K562 (cell line): ENCODE measurements around the gene P2RY11. TPM values are rescaled to one million over a fixed set of nuclear protein-coding genes. Genes with fewer than 3 reads are reported as not detected.

Experiments used
- CEBPB ChIP-seq: fragments of 450-650 bp; IDR thresholded peaks from 2 replicates; pipeline ENCODE4 v1.6.1; 2016; ENCODE audit warnings: missing genetic modification characterization, missing compliant biosample characterization
- EP300 ChIP-seq: IDR thresholded peaks from 2 replicates; pipeline ENCODE4 v1.6.1; 2012; ENCODE audit warnings: low read length, improper control_type of control experiment
- MAFF ChIP-seq: IDR thresholded peaks from 2 replicates; pipeline ENCODE4 v1.6.1; 2012; ENCODE audit warnings: low read length, improper control_type of control experiment
- MEF2A ChIP-seq: IDR thresholded peaks from 2 replicates; pipeline ENCODE4 v1.6.1; 2011; ENCODE audit warnings: low read depth, mild to moderate bottlenecking, low read length, moderate library complexity; ENCODE audit not compliant: control insufficient read depth
- RBM34 ChIP-seq: fragments of 200-400 bp; formaldehyde crosslinking; IDR thresholded peaks from 2 replicates; pipeline ENCODE4 v1.6.1; 2018; ENCODE audit warnings: low read length, borderline replicate concordance; ENCODE audit not compliant: insufficient read depth
- SMAD3 ChIP-seq: fragments of 450-650 bp; formaldehyde crosslinking; conservative IDR thresholded peaks from 2 replicates; pipeline ENCODE4 v1.4.0; 2020; ENCODE audit warnings: mild to moderate bottlenecking
- TEAD4 ChIP-seq, 2 experiments: sonication (generic) in 1 of 2; formaldehyde crosslinking in 1 of 2; IDR thresholded peaks; 2 replicates each; pipeline versions ENCODE4 v1.6.1 to v1.8.0; 2012 to 2022; ENCODE audit warnings: borderline replicate concordance in 1 of 2, inconsistent platforms in 1 of 2, low read length in 1 of 2, mild to moderate bottlenecking in 1 of 2, missing genetic modification reagents in 1 of 2
- TRIM24 ChIP-seq, 2 experiments: fragments of 450-650 bp; IDR thresholded peaks; 2 replicates each; pipeline ENCODE4 v1.6.1; 2016
- ZNF224 ChIP-seq: sonication (generic); formaldehyde crosslinking; IDR thresholded peaks from 2 replicates; pipeline ENCODE4 v1.8.0; 2022; ENCODE audit warnings: mild to moderate bottlenecking, missing genetic modification reagents
- polyA plus RNA-seq, 8 experiments: library from polyadenylated mRNA; depleted of rRNA in 4 of 8; stranded (reverse) in 5 of 8; unstranded in 3 of 8; fragments of >200 nt; fragmentation: Nextera tagmentation in 2 of 8; fragmentation: Illumina TruSeq in 1 of 8; extraction: Ambion mirVana in 2 of 8; extraction: Trizol in 1 of 8; gene quantifications; 2 replicates each; pipeline versions ENCODE4 v1.2.1 to v1.2.3, GENCODE V29; 2011 to 2014; ENCODE audit warnings: inconsistent platforms in 1 of 8, missing spikeins in 1 of 8
- total RNA-seq, 7 experiments: library from RNA; depleted of rRNA in 6 of 7; stranded (reverse); fragments of >200 nt in 6 of 7; fragmentation: Illumina TruSeq in 2 of 7; extraction: Trizol in 2 of 7; gene quantifications; 2 replicates each; pipeline versions ENCODE4 v1.2.1 to v1.2.3, GENCODE V29; 2011 to 2021; ENCODE audit warnings: low replicate concordance in 1 of 7
- TF ChIP-seq, protein P1 (sequence below): fragments of 450-650 bp; IDR thresholded peaks from 2 replicates; pipeline ENCODE4 v1.6.1; 2016; ENCODE audit warnings: mild to moderate bottlenecking, moderate library complexity
- TF ChIP-seq, protein P2 (sequence below): sonication (generic); formaldehyde crosslinking; IDR thresholded peaks from 2 replicates; pipeline ENCODE4 v1.8.1; 2022; ENCODE audit warnings: missing genetic modification reagents
- TF ChIP-seq, protein P3 (sequence below): fragments of 450-650 bp; IDR thresholded peaks from 2 replicates; pipeline ENCODE4 v1.6.1; 2017; ENCODE audit warnings: mild to moderate bottlenecking, moderate library complexity
- TF ChIP-seq, protein P4 (sequence below): sonication (generic); formaldehyde crosslinking; IDR thresholded peaks from 2 replicates; pipeline ENCODE4 v1.8.0; 2022; ENCODE audit warnings: mild to moderate bottlenecking, missing genetic modification reagents

The P2RY11 gene
- total and polyA plus RNA-seq, 9 of the 15 experiments (the other 6 are each of a cell fraction or from before 2014, with no cell fraction given): 0.03 to 10.1 (median 1.5) TPM

DNA sequence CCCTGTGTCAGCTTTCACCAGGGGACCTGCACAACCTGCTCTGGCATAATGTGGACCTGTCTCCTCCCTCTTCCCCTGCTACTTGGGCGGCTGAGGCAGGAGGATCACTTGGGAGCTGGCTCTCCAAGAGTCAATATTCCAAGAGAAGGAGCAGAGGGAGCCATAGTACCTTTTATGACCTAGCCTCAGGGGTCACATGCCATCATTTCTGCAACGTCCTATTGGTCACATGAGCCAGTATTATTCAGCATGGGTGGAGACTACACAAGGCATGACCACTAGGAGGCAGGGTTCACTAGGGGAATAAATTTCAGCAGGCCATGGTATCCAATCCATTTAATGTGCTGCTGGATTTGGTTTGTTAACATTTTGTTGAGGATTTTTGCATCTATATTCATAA lies 37.3 kb upstream of the P2RY11 start (continued):
- TF ChIP-seq, protein P1, sequence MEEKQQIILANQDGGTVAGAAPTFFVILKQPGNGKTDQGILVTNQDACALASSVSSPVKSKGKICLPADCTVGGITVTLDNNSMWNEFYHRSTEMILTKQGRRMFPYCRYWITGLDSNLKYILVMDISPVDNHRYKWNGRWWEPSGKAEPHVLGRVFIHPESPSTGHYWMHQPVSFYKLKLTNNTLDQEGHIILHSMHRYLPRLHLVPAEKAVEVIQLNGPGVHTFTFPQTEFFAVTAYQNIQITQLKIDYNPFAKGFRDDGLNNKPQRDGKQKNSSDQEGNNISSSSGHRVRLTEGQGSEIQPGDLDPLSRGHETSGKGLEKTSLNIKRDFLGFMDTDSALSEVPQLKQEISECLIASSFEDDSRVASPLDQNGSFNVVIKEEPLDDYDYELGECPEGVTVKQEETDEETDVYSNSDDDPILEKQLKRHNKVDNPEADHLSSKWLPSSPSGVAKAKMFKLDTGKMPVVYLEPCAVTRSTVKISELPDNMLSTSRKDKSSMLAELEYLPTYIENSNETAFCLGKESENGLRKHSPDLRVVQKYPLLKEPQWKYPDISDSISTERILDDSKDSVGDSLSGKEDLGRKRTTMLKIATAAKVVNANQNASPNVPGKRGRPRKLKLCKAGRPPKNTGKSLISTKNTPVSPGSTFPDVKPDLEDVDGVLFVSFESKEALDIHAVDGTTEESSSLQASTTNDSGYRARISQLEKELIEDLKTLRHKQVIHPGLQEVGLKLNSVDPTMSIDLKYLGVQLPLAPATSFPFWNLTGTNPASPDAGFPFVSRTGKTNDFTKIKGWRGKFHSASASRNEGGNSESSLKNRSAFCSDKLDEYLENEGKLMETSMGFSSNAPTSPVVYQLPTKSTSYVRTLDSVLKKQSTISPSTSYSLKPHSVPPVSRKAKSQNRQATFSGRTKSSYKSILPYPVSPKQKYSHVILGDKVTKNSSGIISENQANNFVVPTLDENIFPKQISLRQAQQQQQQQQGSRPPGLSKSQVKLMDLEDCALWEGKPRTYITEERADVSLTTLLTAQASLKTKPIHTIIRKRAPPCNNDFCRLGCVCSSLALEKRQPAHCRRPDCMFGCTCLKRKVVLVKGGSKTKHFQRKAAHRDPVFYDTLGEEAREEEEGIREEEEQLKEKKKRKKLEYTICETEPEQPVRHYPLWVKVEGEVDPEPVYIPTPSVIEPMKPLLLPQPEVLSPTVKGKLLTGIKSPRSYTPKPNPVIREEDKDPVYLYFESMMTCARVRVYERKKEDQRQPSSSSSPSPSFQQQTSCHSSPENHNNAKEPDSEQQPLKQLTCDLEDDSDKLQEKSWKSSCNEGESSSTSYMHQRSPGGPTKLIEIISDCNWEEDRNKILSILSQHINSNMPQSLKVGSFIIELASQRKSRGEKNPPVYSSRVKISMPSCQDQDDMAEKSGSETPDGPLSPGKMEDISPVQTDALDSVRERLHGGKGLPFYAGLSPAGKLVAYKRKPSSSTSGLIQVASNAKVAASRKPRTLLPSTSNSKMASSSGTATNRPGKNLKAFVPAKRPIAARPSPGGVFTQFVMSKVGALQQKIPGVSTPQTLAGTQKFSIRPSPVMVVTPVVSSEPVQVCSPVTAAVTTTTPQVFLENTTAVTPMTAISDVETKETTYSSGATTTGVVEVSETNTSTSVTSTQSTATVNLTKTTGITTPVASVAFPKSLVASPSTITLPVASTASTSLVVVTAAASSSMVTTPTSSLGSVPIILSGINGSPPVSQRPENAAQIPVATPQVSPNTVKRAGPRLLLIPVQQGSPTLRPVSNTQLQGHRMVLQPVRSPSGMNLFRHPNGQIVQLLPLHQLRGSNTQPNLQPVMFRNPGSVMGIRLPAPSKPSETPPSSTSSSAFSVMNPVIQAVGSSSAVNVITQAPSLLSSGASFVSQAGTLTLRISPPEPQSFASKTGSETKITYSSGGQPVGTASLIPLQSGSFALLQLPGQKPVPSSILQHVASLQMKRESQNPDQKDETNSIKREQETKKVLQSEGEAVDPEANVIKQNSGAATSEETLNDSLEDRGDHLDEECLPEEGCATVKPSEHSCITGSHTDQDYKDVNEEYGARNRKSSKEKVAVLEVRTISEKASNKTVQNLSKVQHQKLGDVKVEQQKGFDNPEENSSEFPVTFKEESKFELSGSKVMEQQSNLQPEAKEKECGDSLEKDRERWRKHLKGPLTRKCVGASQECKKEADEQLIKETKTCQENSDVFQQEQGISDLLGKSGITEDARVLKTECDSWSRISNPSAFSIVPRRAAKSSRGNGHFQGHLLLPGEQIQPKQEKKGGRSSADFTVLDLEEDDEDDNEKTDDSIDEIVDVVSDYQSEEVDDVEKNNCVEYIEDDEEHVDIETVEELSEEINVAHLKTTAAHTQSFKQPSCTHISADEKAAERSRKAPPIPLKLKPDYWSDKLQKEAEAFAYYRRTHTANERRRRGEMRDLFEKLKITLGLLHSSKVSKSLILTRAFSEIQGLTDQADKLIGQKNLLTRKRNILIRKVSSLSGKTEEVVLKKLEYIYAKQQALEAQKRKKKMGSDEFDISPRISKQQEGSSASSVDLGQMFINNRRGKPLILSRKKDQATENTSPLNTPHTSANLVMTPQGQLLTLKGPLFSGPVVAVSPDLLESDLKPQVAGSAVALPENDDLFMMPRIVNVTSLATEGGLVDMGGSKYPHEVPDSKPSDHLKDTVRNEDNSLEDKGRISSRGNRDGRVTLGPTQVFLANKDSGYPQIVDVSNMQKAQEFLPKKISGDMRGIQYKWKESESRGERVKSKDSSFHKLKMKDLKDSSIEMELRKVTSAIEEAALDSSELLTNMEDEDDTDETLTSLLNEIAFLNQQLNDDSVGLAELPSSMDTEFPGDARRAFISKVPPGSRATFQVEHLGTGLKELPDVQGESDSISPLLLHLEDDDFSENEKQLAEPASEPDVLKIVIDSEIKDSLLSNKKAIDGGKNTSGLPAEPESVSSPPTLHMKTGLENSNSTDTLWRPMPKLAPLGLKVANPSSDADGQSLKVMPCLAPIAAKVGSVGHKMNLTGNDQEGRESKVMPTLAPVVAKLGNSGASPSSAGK: peak; percentile 19; the same call in 1 of the 2 replicates
- no peak for TF ChIP-seq CEBPB
- TF ChIP-seq TRIM24 (IDR thresholded peaks at IDR 0.05): 0 out of 4 replicates have a peak, but pooled peaks of 1 of the 2 experiments have one; percentile 40
- no peak for TF ChIP-seq TEAD4 (IDR thresholded peaks at IDR 0.05; ENCODE audit: low read length)
- no peak for TF ChIP-seq TEAD4 (CRISPR knock-in tag; IDR thresholded peaks at IDR 0.05; ENCODE audit: borderline replicate concordance)
- TF ChIP-seq, protein P2, sequence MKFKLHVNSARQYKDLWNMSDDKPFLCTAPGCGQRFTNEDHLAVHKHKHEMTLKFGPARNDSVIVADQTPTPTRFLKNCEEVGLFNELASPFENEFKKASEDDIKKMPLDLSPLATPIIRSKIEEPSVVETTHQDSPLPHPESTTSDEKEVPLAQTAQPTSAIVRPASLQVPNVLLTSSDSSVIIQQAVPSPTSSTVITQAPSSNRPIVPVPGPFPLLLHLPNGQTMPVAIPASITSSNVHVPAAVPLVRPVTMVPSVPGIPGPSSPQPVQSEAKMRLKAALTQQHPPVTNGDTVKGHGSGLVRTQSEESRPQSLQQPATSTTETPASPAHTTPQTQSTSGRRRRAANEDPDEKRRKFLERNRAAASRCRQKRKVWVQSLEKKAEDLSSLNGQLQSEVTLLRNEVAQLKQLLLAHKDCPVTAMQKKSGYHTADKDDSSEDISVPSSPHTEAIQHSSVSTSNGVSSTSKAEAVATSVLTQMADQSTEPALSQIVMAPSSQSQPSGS: no peak
- TF ChIP-seq RBM34: no peak
- no peak for TF ChIP-seq MAFF
- TF ChIP-seq EP300: no peak
- TF ChIP-seq SMAD3 (CRISPR knock-in tag): no peak
- TF ChIP-seq, protein P3, sequence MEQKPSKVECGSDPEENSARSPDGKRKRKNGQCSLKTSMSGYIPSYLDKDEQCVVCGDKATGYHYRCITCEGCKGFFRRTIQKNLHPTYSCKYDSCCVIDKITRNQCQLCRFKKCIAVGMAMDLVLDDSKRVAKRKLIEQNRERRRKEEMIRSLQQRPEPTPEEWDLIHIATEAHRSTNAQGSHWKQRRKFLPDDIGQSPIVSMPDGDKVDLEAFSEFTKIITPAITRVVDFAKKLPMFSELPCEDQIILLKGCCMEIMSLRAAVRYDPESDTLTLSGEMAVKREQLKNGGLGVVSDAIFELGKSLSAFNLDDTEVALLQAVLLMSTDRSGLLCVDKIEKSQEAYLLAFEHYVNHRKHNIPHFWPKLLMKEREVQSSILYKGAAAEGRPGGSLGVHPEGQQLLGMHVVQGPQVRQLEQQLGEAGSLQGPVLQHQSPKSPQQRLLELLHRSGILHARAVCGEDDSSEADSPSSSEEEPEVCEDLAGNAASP: no peak
- TF ChIP-seq, protein P4, sequence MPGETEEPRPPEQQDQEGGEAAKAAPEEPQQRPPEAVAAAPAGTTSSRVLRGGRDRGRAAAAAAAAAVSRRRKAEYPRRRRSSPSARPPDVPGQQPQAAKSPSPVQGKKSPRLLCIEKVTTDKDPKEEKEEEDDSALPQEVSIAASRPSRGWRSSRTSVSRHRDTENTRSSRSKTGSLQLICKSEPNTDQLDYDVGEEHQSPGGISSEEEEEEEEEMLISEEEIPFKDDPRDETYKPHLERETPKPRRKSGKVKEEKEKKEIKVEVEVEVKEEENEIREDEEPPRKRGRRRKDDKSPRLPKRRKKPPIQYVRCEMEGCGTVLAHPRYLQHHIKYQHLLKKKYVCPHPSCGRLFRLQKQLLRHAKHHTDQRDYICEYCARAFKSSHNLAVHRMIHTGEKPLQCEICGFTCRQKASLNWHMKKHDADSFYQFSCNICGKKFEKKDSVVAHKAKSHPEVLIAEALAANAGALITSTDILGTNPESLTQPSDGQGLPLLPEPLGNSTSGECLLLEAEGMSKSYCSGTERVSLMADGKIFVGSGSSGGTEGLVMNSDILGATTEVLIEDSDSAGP (CRISPR knock-in tag): no peak
- no peak for TF ChIP-seq MEF2A
- TF ChIP-seq ZNF224 (CRISPR knock-in tag): no peak
